Mesothelial cell of epicardium (in vitro differentiated cells): Measurements from ENCODE around the gene LZTR1. TPM values are rescaled to one million over a fixed set of nuclear protein-coding genes. Genes with fewer than 3 reads are reported as not detected.

Source experiments
- DNase-seq, 2 experiments: peaks; one replicate each; pipeline ENCODE4 v3.0.0; 2021; ENCODE audit warnings: low spot score in 2 of 2; ENCODE audit not compliant: unreplicated experiment in 2 of 2
- H3K27ac Mint-ChIP-seq: 2 replicates; pipeline ENCODE4 v1.8.0; 2021; ENCODE audit warnings: mixed read lengths
- H3K27me3 Mint-ChIP-seq: 2 replicates; pipeline ENCODE4 v1.8.0; 2021; ENCODE audit warnings: low read depth, mixed read lengths
- H3K36me3 Mint-ChIP-seq: 2 replicates; pipeline ENCODE4 v1.8.0; 2021; ENCODE audit warnings: mixed read lengths
- H3K4me1 Mint-ChIP-seq: 2 replicates; pipeline ENCODE4 v1.8.0; 2021; ENCODE audit warnings: mixed read lengths
- H3K4me3 Mint-ChIP-seq: 2 replicates; pipeline ENCODE4 v1.8.0; 2021; ENCODE audit warnings: mild to moderate bottlenecking, moderate library complexity, mixed read lengths
- H3K9me3 Mint-ChIP-seq: 2 replicates; pipeline ENCODE4 v1.8.0; 2021; ENCODE audit warnings: mixed read lengths
- CTCF ChIP-seq: fragments of 200-600 bp; sonication (generic); IDR thresholded peaks from one replicate; pipeline ENCODE4 v1.5.0; 2021; ENCODE audit warnings: antibody characterized with exemption; ENCODE audit not compliant: unreplicated experiment
- total RNA-seq: library from RNA; stranded (reverse); gene quantifications from 3 replicates; pipeline ENCODE4 v1.2.1, GENCODE V29; 2021

The LZTR1 gene
- total RNA-seq, 1 donor from 2014 or later, result 97.3 TPM

GRCh38 chr22:20960609-20961008 is 21.5 kb upstream of the LZTR1 start:
- Mint-ChIP-seq H3K4me1 (peaks cover 13% of the 10 kb centered on the region), H3K27me3 (peaks cover 31% of the 10 kb centered on the region), H3K36me3 (no peaks in the 10 kb centered on the region), H3K9me3 (no peaks in the 10 kb centered on the region), H3K4me3 (no peak overlapping the region), H3K27ac (no peak overlapping the region)
- TF ChIP-seq CTCF, result no peak
- no peak for DNase-seq

- TF ChIP-seq CTCF, result no peak
- no peak for DNase-seq
- Mint-ChIP-seq H3K4me3 (no peak overlapping the region), H3K27ac (no peak overlapping the region), H3K27me3 (peaks cover 29% of the 10 kb centered on the region), H3K9me3 (no peaks in the 10 kb centered on the region), H3K4me1 (peaks cover 13% of the 10 kb centered on the region), H3K36me3 (no peaks in the 10 kb centered on the region)
Observed at GRCh38 chr22:20962491-20962945, 19.6 kb upstream of the LZTR1 start.

GRCh38 chr22:20963201-20964052 is 18.7 kb upstream of the LZTR1 start:
- Mint-ChIP-seq H3K27me3 (peaks cover 22% of the 10 kb centered on the region), H3K36me3 (no peaks in the 10 kb centered on the region), H3K4me1 (peaks cover 6% of the 10 kb centered on the region), H3K27ac (no peak overlapping the region), H3K9me3 (no peaks in the 10 kb centered on the region), H3K4me3 (peak overlapping the region; percentile 75)
- TF ChIP-seq CTCF, result no peak
- no peak for DNase-seq

- Mint-ChIP-seq H3K4me3 (peak overlapping the region; percentile 75), H3K9me3 (no peaks in the 10 kb centered on the region), H3K27ac (peak overlapping the region; percentile 39), H3K36me3 (no peaks in the 10 kb centered on the region), H3K27me3 (peaks cover 22% of the 10 kb centered on the region), H3K4me1 (peaks cover 6% of the 10 kb centered on the region)
- TF ChIP-seq CTCF, result no peak
- DNase-seq, result no peak
Observed at GRCh38 chr22:20964090-20964798, 17.9 kb upstream of the LZTR1 start.

- DNase-seq, result no peak
- Mint-ChIP-seq H3K27me3 (peaks cover 22% of the 10 kb centered on the region), H3K9me3 (no peaks in the 10 kb centered on the region), H3K36me3 (no peaks in the 10 kb centered on the region), H3K4me3 (peak overlapping the region; percentile 75), H3K27ac (peak overlapping the region; percentile 39), H3K4me1 (peaks cover 6% of the 10 kb centered on the region)
- no peak for TF ChIP-seq CTCF
Observed at GRCh38 chr22:20964799-20965103, 17.3 kb upstream of the LZTR1 start.
